Measurements from ENCODE around the gene BACH1. TPM values are rescaled to one million over a fixed set of nuclear protein-coding genes. Genes with fewer than 3 reads are reported as not detected.

The BACH1 gene
- total RNA-seq, 1 donor from 2014 or later = 93.1 TPM

- Histone ChIP-seq H3K79me2 (ENCODE audit: insufficient read depth, low read length) (no peaks in the 10 kb centered on the region), H3K4me3 (ENCODE audit: insufficient read depth, low read depth, low read length) (no peak overlapping the region), H3K36me3 (ENCODE audit: insufficient read depth, low read length) (peaks cover 5% of the 10 kb centered on the region), H3K4me1 (ENCODE audit: insufficient read depth, low read length) (no peaks in the 10 kb centered on the region), H4K20me1 (ENCODE audit: insufficient read depth, low read length) (no peaks in the 10 kb centered on the region), H3K27me3 (ENCODE audit: insufficient read depth, low read length) (no peaks in the 10 kb centered on the region), H3K9me3 (ENCODE audit: insufficient read depth, low read depth, low read length) (no peaks in the 10 kb centered on the region), H3K4me2 (ENCODE audit: low read length) (no peak overlapping the region), H3K27ac (ENCODE audit: low read depth, low read length) (no peak overlapping the region), H2AFZ (ENCODE audit: low read depth, low read length) (no peak overlapping the region), H3K9ac (ENCODE audit: low read length) (no peak overlapping the region)
- no peak for DNase-seq (ENCODE audit: low read depth)
- H3K27ac Mint-ChIP-seq (ENCODE audit: unreplicated experiment) = no peak overlapping the region
- H3K4me1 Mint-ChIP-seq (ENCODE audit: low read depth, unreplicated experiment) = peaks cover 4% of the 10 kb centered on the region
- no peaks in the 10 kb centered on the region for H3K27me3 Mint-ChIP-seq (ENCODE audit: low read depth, unreplicated experiment)
- TF ChIP-seq CTCF (IDR thresholded peaks at IDR 0.05; ENCODE audit: insufficient read depth, low read depth, low read length) = no peak
- TF ChIP-seq EZH2 (IDR thresholded peaks at IDR 0.05; ENCODE audit: insufficient read depth, low read length) = no peak
- FAIRE-seq = no peak
- H3K4me3 Mint-ChIP-seq (ENCODE audit: unreplicated experiment) = no peak overlapping the region
- H3K36me3 Mint-ChIP-seq (ENCODE audit: low read depth, unreplicated experiment) = peaks cover 5% of the 10 kb centered on the region
- H3K9me3 Mint-ChIP-seq (ENCODE audit: unreplicated experiment) = peaks cover 4% of the 10 kb centered on the region
Measured at GRCh38 chr21:29387598-29387997, 88.9 kb downstream of the BACH1 start.

- Mint-ChIP-seq H3K27ac (ENCODE audit: unreplicated experiment) (no peak overlapping the region), H3K36me3 (ENCODE audit: low read depth, unreplicated experiment) (peaks cover 7% of the 10 kb centered on the region), H3K27me3 (ENCODE audit: low read depth, unreplicated experiment) (no peaks in the 10 kb centered on the region), H3K4me1 (ENCODE audit: low read depth, unreplicated experiment) (no peaks in the 10 kb centered on the region), H3K4me3 (ENCODE audit: unreplicated experiment) (no peak overlapping the region), H3K9me3 (ENCODE audit: unreplicated experiment) (peaks cover 4% of the 10 kb centered on the region)
- Histone ChIP-seq H3K36me3 (ENCODE audit: insufficient read depth, low read length) (no peaks in the 10 kb centered on the region), H3K27me3 (ENCODE audit: insufficient read depth, low read length) (no peaks in the 10 kb centered on the region), H3K4me1 (ENCODE audit: insufficient read depth, low read length) (no peaks in the 10 kb centered on the region), H3K9ac (ENCODE audit: low read length) (no peak overlapping the region), H3K27ac (ENCODE audit: low read depth, low read length) (no peak overlapping the region), H2AFZ (ENCODE audit: low read depth, low read length) (no peak overlapping the region), H3K4me2 (ENCODE audit: low read length) (no peak overlapping the region), H4K20me1 (ENCODE audit: insufficient read depth, low read length) (no peaks in the 10 kb centered on the region), H3K79me2 (ENCODE audit: insufficient read depth, low read length) (no peaks in the 10 kb centered on the region), H3K4me3 (ENCODE audit: insufficient read depth, low read depth, low read length) (no peak overlapping the region), H3K9me3 (ENCODE audit: insufficient read depth, low read depth, low read length) (no peaks in the 10 kb centered on the region)
- DNase-seq (ENCODE audit: low read depth) (no peak), FAIRE-seq (no peak)
- TF ChIP-seq EZH2 (IDR thresholded peaks at IDR 0.05; ENCODE audit: insufficient read depth, low read length) (no peak), CTCF (IDR thresholded peaks at IDR 0.05; ENCODE audit: insufficient read depth, low read depth, low read length) (no peak)
Measured at GRCh38 chr21:29389136-29389535, 90.4 kb downstream of the BACH1 start.

- Histone ChIP-seq H2AFZ (ENCODE audit: low read depth, low read length) (no peak overlapping the region), H3K4me1 (ENCODE audit: insufficient read depth, low read length) (no peaks in the 10 kb centered on the region), H3K4me3 (ENCODE audit: insufficient read depth, low read depth, low read length) (no peak overlapping the region), H3K9me3 (ENCODE audit: insufficient read depth, low read depth, low read length) (no peaks in the 10 kb centered on the region), H3K9ac (ENCODE audit: low read length) (no peak overlapping the region), H3K4me2 (ENCODE audit: low read length) (no peak overlapping the region), H3K36me3 (ENCODE audit: insufficient read depth, low read length) (no peaks in the 10 kb centered on the region), H3K27ac (ENCODE audit: low read depth, low read length) (no peak overlapping the region), H4K20me1 (ENCODE audit: insufficient read depth, low read length) (no peaks in the 10 kb centered on the region), H3K27me3 (ENCODE audit: insufficient read depth, low read length) (no peaks in the 10 kb centered on the region), H3K79me2 (ENCODE audit: insufficient read depth, low read length) (no peaks in the 10 kb centered on the region)
- Mint-ChIP-seq H3K27ac (ENCODE audit: unreplicated experiment) (no peak overlapping the region), H3K36me3 (ENCODE audit: low read depth, unreplicated experiment) (peaks cover 7% of the 10 kb centered on the region), H3K4me1 (ENCODE audit: low read depth, unreplicated experiment) (no peaks in the 10 kb centered on the region), H3K4me3 (ENCODE audit: unreplicated experiment) (no peak overlapping the region), H3K27me3 (ENCODE audit: low read depth, unreplicated experiment) (no peaks in the 10 kb centered on the region), H3K9me3 (ENCODE audit: unreplicated experiment) (peaks cover 4% of the 10 kb centered on the region)
- no peak for FAIRE-seq
- DNase-seq (ENCODE audit: low read depth) = no peak
- no peak for TF ChIP-seq CTCF (IDR thresholded peaks at IDR 0.05; ENCODE audit: insufficient read depth, low read depth, low read length)
- TF ChIP-seq EZH2 (IDR thresholded peaks at IDR 0.05; ENCODE audit: insufficient read depth, low read length) = no peak
Measured at GRCh38 chr21:29390778-29391177, 92.1 kb downstream of the BACH1 start.

Measured in astrocyte (in vitro differentiated cells and primary cell).